HFF-Myc (cell line): ENCODE results near the gene SPX.

Experiments used
- DNase-seq: peaks from one replicate; pipeline ENCODE4 v3.0.0-alpha.2; 2011; ENCODE audit warnings: low read depth; ENCODE audit errors: extremely low read depth
- H3K4me3 ChIP-seq: replicated peaks from 2 replicates; pipeline ENCODE4 v1.5.1; 2011; ENCODE audit warnings: low read depth, mild to moderate bottlenecking, control low read depth, low read length
- TF ChIP-seq, protein P1 (sequence below): IDR thresholded peaks from 2 replicates; pipeline ENCODE4 v1.5.1; 2012; ENCODE audit warnings: mild to moderate bottlenecking, low read depth, low read length, control low read depth; ENCODE audit errors: missing control alignments

SPX gene

DNA sequence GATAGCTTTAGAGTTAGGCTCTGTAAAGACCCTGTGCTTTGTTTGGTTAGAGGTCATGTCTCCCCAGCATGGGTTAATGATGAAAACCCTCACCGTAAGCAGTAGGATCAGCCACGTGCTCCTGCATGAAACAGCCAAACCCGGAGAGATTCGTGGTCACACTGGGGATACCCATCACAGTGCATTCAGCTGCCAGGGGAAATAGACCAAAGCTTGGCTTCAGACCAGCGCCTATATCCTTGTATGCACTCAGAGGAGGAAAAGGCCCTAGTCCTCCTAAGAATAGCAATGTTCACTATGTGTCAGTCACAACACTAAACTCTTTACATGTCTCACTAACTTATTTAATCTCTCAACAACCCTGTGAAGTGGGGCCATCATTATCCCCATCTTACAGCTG is 16.3 kb downstream of the SPX start:
- DNase-seq: no peak
- H3K4me3 ChIP-seq: no peak overlapping the region
- TF ChIP-seq, protein P1, sequence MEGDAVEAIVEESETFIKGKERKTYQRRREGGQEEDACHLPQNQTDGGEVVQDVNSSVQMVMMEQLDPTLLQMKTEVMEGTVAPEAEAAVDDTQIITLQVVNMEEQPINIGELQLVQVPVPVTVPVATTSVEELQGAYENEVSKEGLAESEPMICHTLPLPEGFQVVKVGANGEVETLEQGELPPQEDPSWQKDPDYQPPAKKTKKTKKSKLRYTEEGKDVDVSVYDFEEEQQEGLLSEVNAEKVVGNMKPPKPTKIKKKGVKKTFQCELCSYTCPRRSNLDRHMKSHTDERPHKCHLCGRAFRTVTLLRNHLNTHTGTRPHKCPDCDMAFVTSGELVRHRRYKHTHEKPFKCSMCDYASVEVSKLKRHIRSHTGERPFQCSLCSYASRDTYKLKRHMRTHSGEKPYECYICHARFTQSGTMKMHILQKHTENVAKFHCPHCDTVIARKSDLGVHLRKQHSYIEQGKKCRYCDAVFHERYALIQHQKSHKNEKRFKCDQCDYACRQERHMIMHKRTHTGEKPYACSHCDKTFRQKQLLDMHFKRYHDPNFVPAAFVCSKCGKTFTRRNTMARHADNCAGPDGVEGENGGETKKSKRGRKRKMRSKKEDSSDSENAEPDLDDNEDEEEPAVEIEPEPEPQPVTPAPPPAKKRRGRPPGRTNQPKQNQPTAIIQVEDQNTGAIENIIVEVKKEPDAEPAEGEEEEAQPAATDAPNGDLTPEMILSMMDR: no peak

DNA sequence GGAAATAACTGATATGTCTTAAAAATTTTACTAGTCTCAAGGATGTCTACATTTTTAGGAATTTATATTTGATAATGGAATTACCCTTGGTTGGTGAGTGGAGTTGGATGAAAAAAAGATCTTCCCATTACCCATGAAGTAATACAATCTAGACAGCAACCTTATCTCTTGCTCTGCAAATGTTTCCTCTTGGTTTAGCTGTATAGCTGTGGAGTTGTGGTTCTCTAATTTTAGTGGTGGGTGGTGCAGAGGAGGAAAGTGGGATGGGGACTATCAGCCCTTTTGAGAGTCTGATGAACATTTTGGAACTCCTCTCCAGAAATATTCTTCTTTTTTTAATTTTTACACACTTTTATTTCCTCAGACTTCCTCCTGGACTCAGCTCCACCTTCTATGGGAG is 17.1 kb downstream of the SPX start:
- TF ChIP-seq, protein P1: no peak
- H3K4me3 ChIP-seq: no peak overlapping the region
- DNase-seq: no peak

DNA sequence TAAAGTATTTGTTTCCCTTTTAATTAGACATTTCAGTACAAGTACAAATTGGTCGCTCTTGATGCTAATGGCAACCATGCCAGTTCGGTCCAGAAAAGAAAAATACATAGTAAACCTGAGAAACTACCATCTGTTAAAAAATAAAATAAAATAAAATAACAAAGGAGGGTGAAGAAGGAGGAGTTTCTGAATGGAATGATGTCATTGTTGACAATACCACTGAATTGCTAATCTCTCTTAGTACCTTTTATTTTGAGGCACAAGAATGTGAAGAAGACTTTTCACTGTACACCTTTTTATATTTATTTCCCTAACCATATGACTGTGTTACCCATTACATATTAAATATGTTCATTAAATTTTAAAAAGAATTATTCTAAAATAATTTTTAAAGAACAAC is 19.5 kb downstream of the SPX start:
- no peak overlapping the region for H3K4me3 ChIP-seq
- DNase-seq: no peak
- TF ChIP-seq, protein P1: no peak

DNA sequence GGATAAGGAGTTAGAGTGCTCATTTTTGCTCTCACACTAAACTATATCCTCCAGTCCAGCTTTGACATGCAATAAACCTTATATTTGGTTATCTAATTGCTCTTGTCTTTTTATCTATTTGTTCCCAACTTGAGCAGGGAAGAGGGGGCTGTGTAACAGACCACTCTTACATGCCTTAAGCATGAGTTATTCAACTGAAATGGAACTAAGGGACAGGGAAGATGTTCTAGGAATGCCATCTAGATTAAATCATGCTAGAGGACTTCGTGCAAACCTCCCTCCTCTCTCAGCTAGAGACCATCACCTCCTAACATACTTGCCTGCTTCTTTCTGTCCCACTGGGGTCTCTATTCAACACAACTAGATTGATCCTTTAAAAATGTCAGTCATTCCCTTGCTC is 20.6 kb downstream of the SPX start:
- H3K4me3 ChIP-seq: no peak overlapping the region
- TF ChIP-seq, protein P1: no peak
- no peak for DNase-seq

DNA sequence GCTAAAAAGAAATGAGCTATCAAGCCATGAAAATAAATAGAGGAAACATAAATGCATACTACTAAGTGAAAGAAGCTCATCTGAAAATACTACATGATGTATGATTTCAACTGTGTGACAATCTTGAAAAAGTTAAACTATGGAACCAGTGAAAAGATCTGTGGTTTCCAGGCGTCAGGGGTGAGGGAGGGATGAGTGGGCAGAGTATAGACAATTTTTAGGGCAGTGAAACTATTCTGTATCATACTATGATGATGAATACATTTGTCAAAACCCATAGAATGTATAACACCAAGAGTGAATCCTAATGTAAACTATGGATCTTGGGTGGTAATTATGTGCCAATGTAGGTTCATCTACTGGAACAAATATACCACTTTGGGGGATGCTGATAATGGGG is 21.3 kb downstream of the SPX start:
- no peak for DNase-seq

DNA sequence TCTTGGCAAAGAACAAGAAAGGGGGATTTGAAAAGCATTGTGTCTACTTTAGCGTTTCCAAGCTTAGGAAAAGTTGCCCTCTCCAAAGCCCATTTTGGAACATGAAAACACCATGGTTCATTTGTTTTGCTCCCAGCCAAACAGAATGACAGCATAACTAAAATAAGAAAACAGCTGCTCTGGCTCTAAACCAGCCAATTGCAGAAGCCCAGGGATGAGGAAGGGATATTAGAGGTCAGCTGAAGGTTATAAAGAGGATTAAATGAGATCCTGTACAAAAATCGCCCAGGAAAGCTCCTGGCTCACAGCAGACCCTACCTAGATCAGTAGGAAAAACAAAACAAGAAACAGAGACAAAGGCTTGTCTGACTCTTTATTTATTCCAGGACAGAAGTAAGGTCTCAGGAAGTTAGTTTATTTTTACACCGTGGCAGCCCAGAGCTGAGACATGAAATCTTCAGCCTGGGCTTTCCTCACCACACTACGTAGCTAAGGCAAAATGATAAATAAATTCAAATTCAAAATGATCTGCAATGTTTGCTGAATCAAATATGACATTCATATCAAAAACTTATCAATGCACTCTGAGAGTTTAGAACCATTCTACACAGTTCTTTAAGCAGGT is 25.9 kb downstream of the SPX start:
- TF ChIP-seq, protein P1: no peak
- DNase-seq: no peak
- H3K4me3 ChIP-seq: no peak overlapping the region

More for the DNA sequence above, 21.3 kb downstream of the SPX start:
- TF ChIP-seq, protein P1: no peak
- H3K4me3 ChIP-seq: no peak overlapping the region
